HEK293 (cell line): ENCODE measurements around the gene MN1.

ENCODE experiments used
- CTCF ChIA-PET: fragments of 350-600 bp; formaldehyde crosslinking; extraction: SDS; loops from one replicate; lab custom pipeline; 2021; ENCODE audit warnings: antibody characterized with exemption; lab: Yijun Ruan, JAX
- POLR2A ChIA-PET: fragments of 300-600 bp; formaldehyde crosslinking; extraction: SDS; loops from one replicate; lab custom pipeline; 2020; ENCODE audit warnings: antibody characterized with exemption, inconsistent platforms; lab: Yijun Ruan, JAX
- H3K27ac ChIP-seq: fragments of 200-500 bp; sonication (Bioruptor generic); 2 replicates; pipeline ENCODE4 v1.5.1; 2014; ENCODE audit warnings: low read depth, low read length, control low read depth, inconsistent platforms; ENCODE audit errors: extremely low read depth
- H3K36me3 ChIP-seq, 2 experiments: fragments of 200-500 bp in 1 of 2; sonication (Bioruptor generic) in 1 of 2; 1 replicate in 1 of 2; 2 replicates in 1 of 2; pipeline ENCODE4 v1.5.1; 2014 to 2017; ENCODE audit warnings: inconsistent platforms in 2 of 2, low read length in 2 of 2; ENCODE audit not compliant: control insufficient read depth in 2 of 2, insufficient read depth in 1 of 2
- H3K4me1 ChIP-seq: fragments of 200-500 bp; sonication (Bioruptor generic); 2 replicates; pipeline ENCODE4 v1.5.1; 2014; ENCODE audit warnings: mild to moderate bottlenecking, low read length, inconsistent platforms; ENCODE audit not compliant: control insufficient read depth, insufficient read depth
- H3K4me3 ChIP-seq: 2 replicates; pipeline ENCODE4 v1.5.1; 2011; ENCODE audit warnings: low read depth, mild to moderate bottlenecking, control low read depth, low read length, moderate library complexity
- H3K9me3 ChIP-seq: fragments of 200-500 bp; sonication (Bioruptor generic); 2 replicates; pipeline ENCODE4 v1.5.1; 2014; ENCODE audit warnings: low read depth, low read length, inconsistent platforms; ENCODE audit not compliant: control insufficient read depth, insufficient read depth
- ZBTB8A ChIP-seq: fragments of 450-650 bp; formaldehyde crosslinking; IDR thresholded peaks from 2 replicates; pipeline ENCODE4 v1.5.1; 2016; ENCODE audit warnings: missing biosample characterization, missing genetic modification characterization
- ZFP3 ChIP-seq: fragments of 450-650 bp; formaldehyde crosslinking; IDR thresholded peaks from 2 replicates; pipeline ENCODE4 v1.5.1; 2016; ENCODE audit warnings: low read depth, missing biosample characterization, missing genetic modification characterization
- ZFP41 ChIP-seq: fragments of 450-650 bp; formaldehyde crosslinking; IDR thresholded peaks from 2 replicates; pipeline ENCODE4 v1.5.1; 2016; ENCODE audit warnings: missing biosample characterization, missing genetic modification characterization, borderline replicate concordance
- ZNF660 ChIP-seq: fragments of 450-650 bp; IDR thresholded peaks from 2 replicates; pipeline ENCODE4 v1.5.1; 2018; ENCODE audit warnings: missing biosample characterization, mild to moderate bottlenecking, missing genetic modification characterization
- ZSCAN23 ChIP-seq: fragments of 450-650 bp; formaldehyde crosslinking; IDR thresholded peaks from 2 replicates; pipeline ENCODE4 v1.5.1; 2016; ENCODE audit warnings: missing biosample characterization, missing genetic modification characterization
- ZSCAN30 ChIP-seq: fragments of 450-650 bp; IDR thresholded peaks from 2 replicates; pipeline ENCODE4 v1.5.1; 2018; ENCODE audit warnings: missing biosample characterization, mild to moderate bottlenecking, missing genetic modification characterization, moderate library complexity
- TF ChIP-seq, protein P1 (sequence below): fragments of 450-650 bp; formaldehyde crosslinking; IDR thresholded peaks from 2 replicates; pipeline ENCODE4 v1.5.1; 2016; ENCODE audit warnings: missing biosample characterization, missing genetic modification characterization
- TF ChIP-seq, protein P2 (sequence below): fragments of 450-650 bp; formaldehyde crosslinking; IDR thresholded peaks from 2 replicates; pipeline ENCODE4 v1.5.1; 2017; ENCODE audit warnings: missing biosample characterization, missing genetic modification characterization
- TF ChIP-seq, protein P3 (sequence below): fragments of 450-650 bp; formaldehyde crosslinking; conservative IDR thresholded peaks from 2 replicates; pipeline ENCODE4 v1.5.1; 2016; ENCODE audit warnings: low read depth, missing biosample characterization, missing genetic modification characterization
- TF ChIP-seq, protein P4 (sequence below): fragments of 450-650 bp; formaldehyde crosslinking; IDR thresholded peaks from 2 replicates; pipeline ENCODE4 v1.5.1; 2017; ENCODE audit warnings: missing biosample characterization, missing genetic modification characterization
- TF ChIP-seq, protein P5 (sequence below): fragments of 450-650 bp; formaldehyde crosslinking; IDR thresholded peaks from 2 replicates; pipeline ENCODE4 v1.5.1; 2016; ENCODE audit warnings: missing biosample characterization, missing genetic modification characterization
- TF ChIP-seq, protein P6 (sequence below): fragments of 450-650 bp; formaldehyde crosslinking; IDR thresholded peaks from 2 replicates; pipeline ENCODE4 v1.5.1; 2016; ENCODE audit warnings: missing biosample characterization, missing genetic modification characterization
- TF ChIP-seq, protein P7 (sequence below): fragments of 450-650 bp; formaldehyde crosslinking; optimal IDR thresholded peaks from 2 replicates; pipeline ENCODE3; 2016; ENCODE audit warnings: missing biosample characterization, mild to moderate bottlenecking, missing genetic modification characterization

MN1 gene

DNA sequence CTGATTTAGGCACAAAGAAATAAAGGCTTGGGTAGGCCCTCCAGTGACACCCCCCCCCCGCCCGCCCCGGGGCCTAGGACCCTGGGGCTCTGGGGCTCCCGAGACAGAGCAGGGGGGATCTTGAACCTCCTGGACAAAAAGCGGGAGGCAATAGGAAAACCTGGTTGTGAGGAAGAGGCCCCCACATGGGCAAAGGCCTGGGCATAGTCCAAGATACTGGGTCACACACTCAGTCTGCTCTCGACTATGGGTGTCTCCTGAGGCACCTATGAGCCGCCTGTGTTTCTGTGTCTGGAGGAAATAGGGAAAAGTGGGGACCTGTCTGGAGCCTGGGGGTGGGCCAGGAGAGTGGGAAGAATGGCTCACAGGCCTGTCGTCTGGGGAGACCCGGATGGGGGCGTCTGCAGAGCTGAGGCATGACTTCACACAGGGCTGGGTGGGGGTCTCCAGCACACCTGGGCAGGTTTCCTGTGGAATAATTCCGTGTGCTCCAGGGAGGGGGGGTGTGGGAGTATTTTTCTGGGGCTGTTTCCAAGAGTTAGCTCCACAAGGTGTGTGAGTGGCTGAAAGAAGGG is 2.4 kb upstream of the MN1 start (continued):
- TF ChIP-seq, protein P1, sequence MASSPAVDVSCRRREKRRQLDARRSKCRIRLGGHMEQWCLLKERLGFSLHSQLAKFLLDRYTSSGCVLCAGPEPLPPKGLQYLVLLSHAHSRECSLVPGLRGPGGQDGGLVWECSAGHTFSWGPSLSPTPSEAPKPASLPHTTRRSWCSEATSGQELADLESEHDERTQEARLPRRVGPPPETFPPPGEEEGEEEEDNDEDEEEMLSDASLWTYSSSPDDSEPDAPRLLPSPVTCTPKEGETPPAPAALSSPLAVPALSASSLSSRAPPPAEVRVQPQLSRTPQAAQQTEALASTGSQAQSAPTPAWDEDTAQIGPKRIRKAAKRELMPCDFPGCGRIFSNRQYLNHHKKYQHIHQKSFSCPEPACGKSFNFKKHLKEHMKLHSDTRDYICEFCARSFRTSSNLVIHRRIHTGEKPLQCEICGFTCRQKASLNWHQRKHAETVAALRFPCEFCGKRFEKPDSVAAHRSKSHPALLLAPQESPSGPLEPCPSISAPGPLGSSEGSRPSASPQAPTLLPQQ (tag by site-specific recombination): no peak
- TF ChIP-seq, protein P2, sequence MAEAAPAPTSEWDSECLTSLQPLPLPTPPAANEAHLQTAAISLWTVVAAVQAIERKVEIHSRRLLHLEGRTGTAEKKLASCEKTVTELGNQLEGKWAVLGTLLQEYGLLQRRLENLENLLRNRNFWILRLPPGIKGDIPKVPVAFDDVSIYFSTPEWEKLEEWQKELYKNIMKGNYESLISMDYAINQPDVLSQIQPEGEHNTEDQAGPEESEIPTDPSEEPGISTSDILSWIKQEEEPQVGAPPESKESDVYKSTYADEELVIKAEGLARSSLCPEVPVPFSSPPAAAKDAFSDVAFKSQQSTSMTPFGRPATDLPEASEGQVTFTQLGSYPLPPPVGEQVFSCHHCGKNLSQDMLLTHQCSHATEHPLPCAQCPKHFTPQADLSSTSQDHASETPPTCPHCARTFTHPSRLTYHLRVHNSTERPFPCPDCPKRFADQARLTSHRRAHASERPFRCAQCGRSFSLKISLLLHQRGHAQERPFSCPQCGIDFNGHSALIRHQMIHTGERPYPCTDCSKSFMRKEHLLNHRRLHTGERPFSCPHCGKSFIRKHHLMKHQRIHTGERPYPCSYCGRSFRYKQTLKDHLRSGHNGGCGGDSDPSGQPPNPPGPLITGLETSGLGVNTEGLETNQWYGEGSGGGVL (tag by site-specific recombination): no peak
- TF ChIP-seq ZFP3: no peak
- TF ChIP-seq, protein P3, sequence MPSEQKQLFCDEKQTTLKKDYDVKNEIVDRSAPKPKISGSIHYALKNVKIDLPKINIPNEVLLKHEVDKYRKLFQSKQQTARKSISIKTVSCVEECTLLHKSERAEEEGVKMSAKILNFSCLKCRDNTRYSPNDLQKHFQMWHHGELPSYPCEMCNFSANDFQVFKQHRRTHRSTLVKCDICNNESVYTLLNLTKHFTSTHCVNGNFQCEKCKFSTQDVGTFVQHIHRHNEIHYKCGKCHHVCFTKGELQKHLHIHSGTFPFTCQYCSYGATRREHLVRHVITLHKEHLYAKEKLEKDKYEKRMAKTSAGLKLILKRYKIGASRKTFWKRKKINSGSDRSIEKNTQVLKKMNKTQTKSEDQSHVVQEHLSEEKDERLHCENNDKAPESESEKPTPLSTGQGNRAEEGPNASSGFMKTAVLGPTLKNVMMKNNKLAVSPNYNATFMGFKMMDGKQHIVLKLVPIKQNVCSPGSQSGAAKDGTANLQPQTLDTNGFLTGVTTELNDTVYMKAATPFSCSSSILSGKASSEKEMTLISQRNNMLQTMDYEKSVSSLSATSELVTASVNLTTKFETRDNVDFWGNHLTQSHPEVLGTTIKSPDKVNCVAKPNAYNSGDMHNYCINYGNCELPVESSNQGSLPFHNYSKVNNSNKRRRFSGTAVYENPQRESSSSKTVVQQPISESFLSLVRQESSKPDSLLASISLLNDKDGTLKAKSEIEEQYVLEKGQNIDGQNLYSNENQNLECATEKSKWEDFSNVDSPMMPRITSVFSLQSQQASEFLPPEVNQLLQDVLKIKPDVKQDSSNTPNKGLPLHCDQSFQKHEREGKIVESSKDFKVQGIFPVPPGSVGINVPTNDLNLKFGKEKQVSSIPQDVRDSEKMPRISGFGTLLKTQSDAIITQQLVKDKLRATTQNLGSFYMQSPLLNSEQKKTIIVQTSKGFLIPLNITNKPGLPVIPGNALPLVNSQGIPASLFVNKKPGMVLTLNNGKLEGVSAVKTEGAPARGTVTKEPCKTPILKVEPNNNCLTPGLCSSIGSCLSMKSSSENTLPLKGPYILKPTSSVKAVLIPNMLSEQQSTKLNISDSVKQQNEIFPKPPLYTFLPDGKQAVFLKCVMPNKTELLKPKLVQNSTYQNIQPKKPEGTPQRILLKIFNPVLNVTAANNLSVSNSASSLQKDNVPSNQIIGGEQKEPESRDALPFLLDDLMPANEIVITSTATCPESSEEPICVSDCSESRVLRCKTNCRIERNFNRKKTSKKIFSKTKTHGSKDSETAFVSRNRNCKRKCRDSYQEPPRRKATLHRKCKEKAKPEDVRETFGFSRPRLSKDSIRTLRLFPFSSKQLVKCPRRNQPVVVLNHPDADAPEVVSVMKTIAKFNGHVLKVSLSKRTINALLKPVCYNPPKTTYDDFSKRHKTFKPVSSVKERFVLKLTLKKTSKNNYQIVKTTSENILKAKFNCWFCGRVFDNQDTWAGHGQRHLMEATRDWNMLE: no peak
- no peak for TF ChIP-seq ZSCAN23 (tag by site-specific recombination)

DNA sequence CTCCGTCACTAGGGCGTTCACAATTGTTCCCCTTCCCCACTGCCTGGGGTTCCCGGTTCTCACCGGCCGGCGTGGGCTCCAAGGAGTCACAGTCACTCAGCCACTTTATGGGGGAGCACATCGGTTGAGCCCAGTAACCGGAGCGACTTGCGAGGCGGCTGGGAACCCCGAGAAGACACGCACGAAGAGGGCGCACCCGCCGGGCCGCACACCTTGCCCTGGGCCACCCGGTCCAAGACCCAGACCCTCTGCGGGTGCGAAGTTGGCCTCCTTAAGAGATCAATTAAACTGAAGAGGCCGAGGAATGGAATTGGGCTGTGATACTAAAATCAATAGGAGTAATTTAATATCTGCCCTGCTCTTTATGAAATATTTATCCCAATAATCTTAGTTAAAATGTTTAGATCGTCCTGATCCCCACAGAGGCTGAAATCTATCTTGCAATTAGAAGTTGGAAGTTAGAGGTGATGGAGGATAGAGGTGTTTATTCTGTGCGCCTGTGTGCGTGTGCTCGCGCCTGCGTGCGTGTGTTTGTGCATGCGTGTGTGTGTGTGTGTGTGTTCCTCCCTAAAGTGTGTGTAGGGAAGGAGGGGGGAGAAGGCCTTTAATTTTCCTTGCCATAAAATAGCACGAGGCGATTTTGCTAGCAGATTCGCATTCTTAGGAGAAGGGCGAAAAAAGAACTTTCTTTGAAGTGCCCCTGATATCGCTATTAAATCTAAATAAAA is 954 bp upstream of the MN1 start:
- Histone ChIP-seq H3K4me3 (no peak overlapping the region), H3K4me1 (0 out of 2 replicates have a peak, but pooled peaks cover 5% of the 10 kb centered on the region), H3K36me3 (peaks cover 0 to 7% of the 10 kb centered on the region in 2 experiments; a peak in 1 of 3 replicates), H3K9me3 (no peaks in the 10 kb centered on the region), H3K27ac (peak overlapping the region; percentile 84; the same call in 1 of the 2 replicates)
- TF ChIP-seq ZFP41 (tag by site-specific recombination): no peak
- TF ChIP-seq, protein P4, sequence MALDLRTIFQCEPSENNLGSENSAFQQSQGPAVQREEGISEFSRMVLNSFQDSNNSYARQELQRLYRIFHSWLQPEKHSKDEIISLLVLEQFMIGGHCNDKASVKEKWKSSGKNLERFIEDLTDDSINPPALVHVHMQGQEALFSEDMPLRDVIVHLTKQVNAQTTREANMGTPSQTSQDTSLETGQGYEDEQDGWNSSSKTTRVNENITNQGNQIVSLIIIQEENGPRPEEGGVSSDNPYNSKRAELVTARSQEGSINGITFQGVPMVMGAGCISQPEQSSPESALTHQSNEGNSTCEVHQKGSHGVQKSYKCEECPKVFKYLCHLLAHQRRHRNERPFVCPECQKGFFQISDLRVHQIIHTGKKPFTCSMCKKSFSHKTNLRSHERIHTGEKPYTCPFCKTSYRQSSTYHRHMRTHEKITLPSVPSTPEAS (tag by site-specific recombination): peak; percentile 88
- ChIA-PET CTCF (no interaction called here), POLR2A (interaction anchor here (0.5 kb wide), 1 partner anchor 137 kb away, joined by 3 read pairs; no protein-coding TSS in a partner anchor)

DNA sequence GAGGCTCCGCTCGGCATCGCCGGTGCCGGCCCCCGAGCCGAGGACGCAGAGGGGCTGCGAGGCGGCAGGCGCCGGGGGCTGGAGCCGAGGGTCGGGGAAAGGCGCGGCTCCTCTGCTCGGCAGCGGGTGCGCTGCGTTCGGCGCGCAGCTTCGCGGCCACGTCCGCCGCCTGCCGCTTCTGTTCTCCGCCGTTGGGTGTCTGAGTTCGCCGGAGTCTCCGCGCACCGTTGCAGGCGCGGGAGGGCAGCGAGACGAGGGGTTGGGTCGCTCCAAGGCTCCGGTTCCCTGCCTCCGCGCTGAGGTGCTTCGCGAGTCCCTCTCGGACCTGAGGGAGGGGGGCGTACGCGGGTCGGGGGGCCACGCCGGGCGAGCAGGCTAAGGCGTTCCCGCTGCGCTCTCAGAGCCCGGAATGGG is 347 bp downstream of the MN1 start:
- POLR2A ChIA-PET: interaction anchor here (0.5 to 1.1 kb wide), 4 partner anchors 52 to 599 kb away, joined by 3 to 9 read pairs (median 4); no protein-coding TSS in a partner anchor
- Histone ChIP-seq H3K27ac (peak overlapping the region; percentile 84), H3K9me3 (no peaks in the 10 kb centered on the region), H3K4me3 (peak overlapping the region; percentile 74), H3K36me3 (peaks cover 0 to 19% of the 10 kb centered on the region in 2 experiments; a peak in 1 of 3 replicates), H3K4me1 (peaks cover 5% of the 10 kb centered on the region; the same call in 1 of the 2 replicates)
- CTCF ChIA-PET: interaction anchor here (0.6 to 0.7 kb wide), 2 partner anchors 382 to 910 kb away, joined by 3 read pairs; no protein-coding TSS in a partner anchor
- TF ChIP-seq ZBTB8A (tag by site-specific recombination) (peak; percentile 17; the same call in 1 of the 2 replicates), ZSCAN30 (tag by site-specific recombination) (peak; percentile 13; the same call in 1 of the 2 replicates), ZNF660 (tag by site-specific recombination) (0 out of 2 replicates have a peak, but pooled peaks have one; percentile 11)
- TF ChIP-seq, protein P5, sequence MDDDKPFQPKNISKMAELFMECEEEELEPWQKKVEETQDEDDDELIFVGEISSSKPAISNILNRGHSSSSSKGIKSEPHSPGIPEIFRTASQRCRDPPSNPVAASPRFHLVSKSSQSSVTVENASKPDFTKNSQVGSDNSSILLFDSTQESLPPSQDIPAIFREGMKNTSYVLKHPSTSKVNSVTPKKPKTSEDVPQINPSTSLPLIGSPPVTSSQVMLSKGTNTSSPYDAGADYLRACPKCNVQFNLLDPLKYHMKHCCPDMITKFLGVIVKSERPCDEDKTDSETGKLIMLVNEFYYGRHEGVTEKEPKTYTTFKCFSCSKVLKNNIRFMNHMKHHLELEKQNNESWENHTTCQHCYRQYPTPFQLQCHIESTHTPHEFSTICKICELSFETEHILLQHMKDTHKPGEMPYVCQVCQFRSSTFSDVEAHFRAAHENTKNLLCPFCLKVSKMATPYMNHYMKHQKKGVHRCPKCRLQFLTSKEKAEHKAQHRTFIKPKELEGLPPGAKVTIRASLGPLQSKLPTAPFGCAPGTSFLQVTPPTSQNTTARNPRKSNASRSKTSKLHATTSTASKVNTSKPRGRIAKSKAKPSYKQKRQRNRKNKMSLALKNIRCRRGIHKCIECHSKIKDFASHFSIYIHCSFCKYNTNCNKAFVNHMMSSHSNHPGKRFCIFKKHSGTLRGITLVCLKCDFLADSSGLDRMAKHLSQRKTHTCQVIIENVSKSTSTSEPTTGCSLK (tag by site-specific recombination): no peak
- TF ChIP-seq, protein P6, sequence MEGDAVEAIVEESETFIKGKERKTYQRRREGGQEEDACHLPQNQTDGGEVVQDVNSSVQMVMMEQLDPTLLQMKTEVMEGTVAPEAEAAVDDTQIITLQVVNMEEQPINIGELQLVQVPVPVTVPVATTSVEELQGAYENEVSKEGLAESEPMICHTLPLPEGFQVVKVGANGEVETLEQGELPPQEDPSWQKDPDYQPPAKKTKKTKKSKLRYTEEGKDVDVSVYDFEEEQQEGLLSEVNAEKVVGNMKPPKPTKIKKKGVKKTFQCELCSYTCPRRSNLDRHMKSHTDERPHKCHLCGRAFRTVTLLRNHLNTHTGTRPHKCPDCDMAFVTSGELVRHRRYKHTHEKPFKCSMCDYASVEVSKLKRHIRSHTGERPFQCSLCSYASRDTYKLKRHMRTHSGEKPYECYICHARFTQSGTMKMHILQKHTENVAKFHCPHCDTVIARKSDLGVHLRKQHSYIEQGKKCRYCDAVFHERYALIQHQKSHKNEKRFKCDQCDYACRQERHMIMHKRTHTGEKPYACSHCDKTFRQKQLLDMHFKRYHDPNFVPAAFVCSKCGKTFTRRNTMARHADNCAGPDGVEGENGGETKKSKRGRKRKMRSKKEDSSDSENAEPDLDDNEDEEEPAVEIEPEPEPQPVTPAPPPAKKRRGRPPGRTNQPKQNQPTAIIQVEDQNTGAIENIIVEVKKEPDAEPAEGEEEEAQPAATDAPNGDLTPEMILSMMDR (tag by site-specific recombination): peak; percentile 31; the same call in 1 of the 2 replicates
- TF ChIP-seq, protein P7, sequence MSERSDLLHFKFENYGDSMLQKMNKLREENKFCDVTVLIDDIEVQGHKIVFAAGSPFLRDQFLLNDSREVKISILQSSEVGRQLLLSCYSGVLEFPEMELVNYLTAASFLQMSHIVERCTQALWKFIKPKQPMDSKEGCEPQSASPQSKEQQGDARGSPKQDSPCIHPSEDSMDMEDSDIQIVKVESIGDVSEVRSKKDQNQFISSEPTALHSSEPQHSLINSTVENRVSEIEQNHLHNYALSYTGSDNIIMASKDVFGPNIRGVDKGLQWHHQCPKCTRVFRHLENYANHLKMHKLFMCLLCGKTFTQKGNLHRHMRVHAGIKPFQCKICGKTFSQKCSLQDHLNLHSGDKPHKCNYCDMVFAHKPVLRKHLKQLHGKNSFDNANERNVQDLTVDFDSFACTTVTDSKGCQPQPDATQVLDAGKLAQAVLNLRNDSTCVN: peak; percentile 64
